HG02970 (cell line): ENCODE results near the gene RASL11B.

ENCODE experiments used
- ATAC-seq: cut with Tn5 transposase; IDR thresholded peaks from one replicate; pipeline ENCODE4 v1.9.1; 2021; ENCODE audit warnings: mild to moderate bottlenecking, moderate library complexity, moderate number of reproducible peaks; ENCODE audit not compliant: unreplicated experiment, low FRiP score

The RASL11B gene

DNA sequence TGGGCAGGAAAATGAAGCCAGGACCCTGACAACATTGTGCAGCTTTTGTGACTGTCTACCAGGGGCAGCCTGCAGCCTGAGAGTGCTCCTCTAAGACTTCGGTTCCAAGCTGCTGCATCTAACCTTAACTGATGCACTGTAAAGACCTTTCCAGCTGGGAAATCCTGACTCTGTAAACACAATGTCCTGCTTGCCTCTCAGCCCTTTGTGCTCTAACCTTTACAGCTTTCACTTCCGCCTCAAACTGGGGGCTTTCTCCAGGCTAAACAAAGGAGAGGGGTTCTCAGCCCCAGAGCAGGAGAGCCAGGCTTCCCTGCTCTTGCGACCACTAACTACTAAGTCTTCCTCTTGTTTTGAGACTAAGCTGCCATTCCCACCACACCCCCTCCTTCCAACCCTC is 19.3 kb upstream of the RASL11B start:
- no peak for ATAC-seq

DNA sequence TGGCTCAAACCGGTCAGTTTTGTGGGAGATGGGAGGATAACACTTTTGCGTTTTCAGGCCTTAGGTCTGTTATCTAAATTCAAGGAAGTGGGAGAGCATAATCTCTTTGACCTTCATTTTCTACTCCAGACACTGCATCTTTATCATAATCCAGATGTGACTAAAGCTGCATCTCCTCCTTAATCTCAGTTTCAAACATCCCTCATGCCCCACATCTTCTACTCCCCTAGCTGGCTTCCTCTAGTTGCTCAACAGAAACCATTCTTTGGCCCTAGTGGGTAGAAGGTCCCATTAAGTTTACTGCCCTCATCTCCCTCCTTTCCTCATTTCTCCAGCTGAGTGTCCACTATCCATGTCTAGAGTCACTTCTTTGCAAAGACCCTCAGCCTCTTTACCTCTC is 18.8 kb upstream of the RASL11B start:
- no peak for ATAC-seq

DNA sequence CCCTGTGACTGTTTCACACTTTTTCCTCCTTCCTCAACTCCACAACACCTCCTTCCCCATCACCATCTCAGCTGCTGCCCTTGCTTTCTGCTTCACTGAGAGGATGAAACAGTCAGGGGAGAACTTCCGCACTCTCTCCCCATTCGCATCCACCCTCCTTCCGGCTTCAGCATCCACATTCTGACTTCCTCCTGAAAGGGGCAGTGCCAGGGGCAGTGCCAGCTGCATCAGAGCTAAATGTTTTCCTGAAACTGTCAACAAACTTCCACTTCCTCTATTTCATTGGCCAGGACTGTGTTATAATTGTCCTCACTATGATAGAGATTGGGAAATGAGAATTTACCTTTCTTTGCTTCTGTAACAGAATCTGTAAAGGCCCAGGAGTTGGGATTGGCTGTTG is 18.2 kb upstream of the RASL11B start:
- ATAC-seq = no peak

DNA sequence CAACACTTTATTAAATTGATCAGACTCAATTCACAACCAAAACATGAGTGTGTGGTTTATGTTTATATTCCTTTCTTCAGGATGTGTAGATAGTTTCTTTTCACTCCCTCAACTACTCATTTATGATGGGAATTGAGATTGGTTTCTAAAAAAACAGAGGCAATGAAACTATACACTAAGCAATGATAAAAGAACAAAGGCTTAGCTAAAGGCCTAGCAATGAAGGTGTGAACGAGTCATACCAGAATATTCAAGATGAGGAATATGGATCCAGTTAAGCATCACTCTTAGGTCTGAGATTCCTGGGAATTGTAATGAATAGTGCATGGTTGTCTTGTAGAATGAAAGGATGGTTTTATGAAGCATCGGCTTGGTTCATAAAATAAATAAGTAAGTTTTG is 17.5 kb upstream of the RASL11B start:
- no peak for ATAC-seq

DNA sequence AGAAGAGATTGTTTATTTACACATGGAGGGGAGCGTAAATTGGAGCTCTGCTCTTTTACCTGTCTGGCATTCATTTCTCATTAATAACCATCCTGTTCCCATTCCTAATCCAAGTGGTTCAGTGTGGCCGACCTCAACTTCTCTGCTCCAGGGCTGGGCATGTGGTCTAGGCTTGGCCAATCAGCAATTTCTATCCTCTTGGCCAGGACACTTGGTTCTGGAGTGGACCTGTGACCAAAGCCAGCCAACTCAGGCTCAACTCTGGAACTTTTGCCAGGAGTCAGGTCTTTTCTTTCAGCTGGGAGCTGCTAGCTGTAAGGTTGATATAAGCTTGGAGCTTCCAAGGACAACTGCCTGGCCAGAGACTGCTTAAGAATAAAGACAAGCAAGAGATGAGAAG is 15.6 kb upstream of the RASL11B start:
- no peak for ATAC-seq

DNA sequence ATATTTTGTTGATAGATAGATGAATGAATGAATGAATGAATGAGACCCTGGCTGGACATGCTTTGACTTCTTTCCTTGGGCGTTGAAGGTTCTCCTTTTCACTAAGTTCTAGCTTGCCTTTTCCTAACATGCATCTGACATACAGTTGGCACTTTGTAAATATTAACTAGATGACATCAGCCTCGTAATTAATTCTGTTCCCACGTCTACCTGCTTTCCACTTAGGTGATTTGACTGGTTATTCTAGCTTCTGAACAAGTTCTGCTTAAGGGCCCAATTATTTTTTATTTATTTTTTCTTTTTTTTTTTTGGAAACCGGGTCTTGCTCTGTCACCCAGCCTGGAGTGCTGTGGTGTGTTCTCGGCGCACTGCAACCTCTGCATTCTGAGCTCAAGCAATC is 13.9 kb upstream of the RASL11B start:
- ATAC-seq = no peak

DNA sequence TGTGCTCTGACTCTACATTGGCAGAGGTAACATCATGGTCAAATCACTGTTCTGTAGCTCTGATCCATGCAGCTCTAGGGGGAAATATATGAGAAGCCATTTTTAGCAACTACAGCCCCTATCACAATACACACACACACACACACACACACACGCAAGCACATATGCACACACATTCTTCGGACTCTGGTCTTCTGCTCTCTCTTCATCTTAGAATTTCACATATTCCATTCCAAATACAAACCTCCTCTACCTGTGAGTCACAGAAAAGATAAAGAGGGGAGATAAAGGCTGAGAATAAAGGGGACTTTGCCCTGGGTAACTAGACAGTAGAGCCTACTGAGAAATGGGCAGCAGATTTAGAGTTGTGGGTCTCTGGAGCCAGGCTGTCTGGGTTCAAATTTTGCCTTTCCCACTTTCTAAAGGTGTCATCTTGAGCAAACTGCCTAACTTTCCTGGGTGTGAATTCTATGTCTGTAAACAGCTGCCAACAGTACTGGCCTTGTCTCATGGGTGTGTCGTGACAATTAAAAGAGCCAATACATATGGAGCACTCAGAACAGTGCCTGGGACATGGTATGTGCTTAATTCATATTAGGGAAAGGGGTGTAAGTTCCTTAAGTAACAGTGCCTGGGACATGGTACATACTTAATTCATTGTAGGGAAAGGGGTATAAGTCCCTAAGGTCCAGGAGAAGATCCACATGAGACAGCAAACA is 11.6 kb upstream of the RASL11B start:
- ATAC-seq = no peak

DNA sequence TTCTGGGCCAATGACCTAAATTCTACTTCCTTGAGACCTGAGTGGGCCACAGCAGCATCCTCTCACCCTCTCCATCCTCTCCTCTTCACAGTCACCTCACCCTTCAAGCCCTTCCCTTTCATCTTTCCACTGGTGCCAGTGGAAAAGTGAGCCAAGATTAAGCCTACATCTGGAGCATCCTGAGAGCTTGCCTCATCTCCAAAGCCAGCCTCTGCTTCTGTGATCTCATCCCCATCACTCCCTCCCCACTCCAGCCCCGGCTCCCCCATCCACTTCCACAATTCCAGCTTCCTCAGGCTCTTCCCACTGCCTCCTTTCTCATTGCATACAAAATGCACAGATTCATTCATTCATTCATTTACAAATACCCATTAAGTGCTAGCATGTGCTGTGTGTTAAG is 10.1 kb upstream of the RASL11B start:
- ATAC-seq = no peak

DNA sequence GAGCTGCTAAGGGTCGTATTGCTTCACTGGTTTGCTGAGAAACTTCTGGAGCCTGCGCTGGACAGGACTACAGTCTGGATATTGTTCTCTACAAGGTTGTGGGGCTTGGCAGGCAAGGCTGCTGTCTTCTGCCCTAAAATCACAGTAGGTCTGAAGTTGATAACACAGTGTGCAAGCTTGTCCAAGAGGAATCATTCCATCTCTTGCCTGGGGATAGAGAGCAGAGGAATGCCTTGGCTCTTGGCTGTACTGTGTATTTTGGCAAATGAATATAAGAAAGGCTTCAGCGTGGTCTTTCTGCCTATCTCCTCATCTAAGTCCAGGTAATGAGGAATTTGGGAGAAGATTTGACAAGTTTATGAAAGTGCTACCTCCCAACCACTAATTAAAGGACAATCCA is 9.4 kb upstream of the RASL11B start:
- ATAC-seq = no peak

DNA sequence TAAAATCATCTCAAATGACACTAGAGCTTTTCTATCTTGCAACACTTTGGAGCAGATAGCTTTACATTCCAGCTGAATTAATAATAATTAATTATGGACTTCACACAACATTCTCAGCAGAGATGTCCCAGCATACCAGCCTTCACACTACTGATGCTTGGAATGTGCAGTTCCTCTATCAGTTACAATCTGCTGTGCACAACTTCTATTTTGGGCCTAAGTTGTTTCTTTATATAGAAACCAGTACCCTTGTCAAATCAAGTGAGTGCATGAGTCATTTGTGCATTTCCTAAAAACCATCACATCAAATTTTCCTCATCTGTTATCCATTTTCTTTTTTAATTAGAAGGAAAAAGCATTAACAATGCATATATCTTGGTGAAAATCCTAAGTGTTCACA is 8.8 kb upstream of the RASL11B start:
- no peak for ATAC-seq

DNA sequence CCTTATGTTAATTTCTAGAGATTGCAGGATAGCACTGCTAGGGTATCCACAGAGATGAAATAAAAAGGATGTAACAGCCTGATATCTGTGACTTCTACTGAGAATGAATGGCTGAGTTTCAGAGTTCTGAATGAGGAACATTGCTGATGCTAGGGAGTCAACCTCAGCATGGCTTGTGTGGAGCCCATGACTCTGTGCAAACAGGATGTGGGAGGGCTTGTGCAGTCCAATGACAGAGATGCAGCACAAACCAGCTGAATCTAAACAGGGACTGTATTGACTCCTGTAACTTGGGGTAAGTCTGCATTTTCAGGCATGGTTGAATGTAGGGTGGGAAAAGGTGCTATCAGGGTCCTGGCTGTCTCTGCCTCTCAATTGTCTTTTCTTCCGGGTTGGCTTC is 5.3 kb upstream of the RASL11B start:
- no peak for ATAC-seq

DNA sequence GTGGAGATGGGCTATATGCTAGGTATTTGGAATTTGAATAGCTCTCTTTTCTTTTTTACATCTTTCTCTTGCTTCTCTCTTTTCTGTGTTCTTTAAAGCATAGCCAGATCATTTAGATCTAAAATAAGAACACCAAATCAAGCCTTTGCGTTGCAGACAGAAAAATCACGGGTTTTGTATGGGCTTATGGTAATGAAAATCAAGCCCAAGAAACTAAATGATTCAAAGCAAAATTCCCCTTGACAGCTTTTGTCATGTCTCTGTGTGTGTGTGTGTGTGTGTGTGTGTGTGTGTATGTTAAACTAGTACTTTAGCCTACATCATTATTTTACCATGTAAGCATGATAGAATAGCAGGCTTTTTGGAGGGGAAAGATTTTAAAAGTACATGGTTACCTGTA is 1.8 kb upstream of the RASL11B start:
- ATAC-seq = no peak

DNA sequence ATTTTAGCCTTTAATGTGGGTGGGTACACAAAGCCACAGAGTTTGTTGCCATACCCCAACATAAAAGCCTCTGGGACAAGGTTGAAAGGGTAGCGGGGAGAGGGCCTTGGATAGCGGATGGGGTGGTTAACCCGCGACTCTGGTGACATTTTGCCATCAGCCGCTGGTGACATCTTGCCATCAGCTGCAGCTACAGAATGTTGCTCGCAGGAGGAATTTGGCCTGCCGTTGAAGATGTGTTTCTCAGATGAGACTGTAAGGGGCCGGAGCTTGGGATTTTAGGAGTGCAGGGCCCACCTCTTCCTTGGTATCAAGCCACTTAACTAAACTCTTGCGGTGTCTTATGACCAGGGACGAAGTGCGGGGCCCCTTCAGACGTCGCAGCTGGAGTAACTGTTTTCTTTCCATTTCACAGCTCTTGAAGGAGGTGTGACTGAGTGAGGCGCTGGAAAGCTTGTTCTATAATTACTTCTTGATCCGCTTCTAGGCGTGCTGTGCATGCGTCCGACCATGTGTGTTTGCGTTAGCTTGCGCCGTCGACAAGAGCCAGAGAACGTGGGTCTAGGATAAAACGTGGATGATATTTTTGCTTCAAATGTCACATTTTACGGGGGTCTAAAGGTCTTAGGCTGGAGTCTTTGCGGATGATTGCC is 820 bp upstream of the RASL11B start:
- no peak for ATAC-seq

DNA sequence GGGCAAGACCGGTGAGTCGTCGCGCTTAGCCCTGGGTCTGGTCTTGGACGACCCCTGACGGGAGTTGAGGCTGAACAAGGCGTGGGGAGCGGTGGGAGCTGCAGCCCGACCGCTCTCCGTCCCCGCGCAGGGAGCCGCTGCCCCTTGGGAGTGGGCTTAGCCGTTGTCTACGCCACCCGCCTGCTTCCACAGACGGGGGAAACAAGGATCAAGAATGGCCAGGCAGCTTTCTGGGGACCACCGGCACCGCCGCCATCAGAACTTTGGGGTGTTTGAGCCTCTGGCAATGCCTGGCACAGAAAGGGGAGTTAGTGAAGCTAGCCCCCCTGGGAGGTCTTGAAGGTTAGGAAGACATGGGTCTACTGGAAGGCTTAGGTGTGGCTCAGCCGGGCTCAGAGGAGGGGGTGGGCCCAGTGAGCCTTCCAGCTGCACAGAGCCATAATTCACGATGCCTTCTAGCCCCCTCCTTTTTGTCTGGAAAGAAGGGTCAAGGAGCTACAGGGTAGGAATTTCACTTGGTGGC is 583 bp downstream of the RASL11B start:
- no peak for ATAC-seq

DNA sequence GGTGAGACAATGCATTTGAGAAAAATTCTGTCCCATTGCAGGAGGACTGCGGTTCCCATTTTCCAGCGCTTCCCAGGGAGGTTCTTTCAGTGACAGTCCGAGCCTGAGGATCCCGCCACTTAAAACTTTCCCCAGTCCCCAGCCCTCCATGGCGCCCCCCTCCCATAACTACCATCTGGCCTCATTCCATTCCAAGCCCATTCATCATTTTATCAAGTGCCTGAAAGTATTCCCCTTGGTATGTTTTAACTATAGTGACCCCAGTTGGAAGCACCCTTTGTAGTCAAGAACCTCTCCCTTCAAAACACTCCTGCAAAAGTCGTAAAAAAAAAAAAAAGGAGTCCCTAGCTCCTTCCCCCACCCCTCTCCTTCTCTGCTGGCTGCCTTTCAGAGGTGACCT is 1.2 kb downstream of the RASL11B start:
- no peak for ATAC-seq

DNA sequence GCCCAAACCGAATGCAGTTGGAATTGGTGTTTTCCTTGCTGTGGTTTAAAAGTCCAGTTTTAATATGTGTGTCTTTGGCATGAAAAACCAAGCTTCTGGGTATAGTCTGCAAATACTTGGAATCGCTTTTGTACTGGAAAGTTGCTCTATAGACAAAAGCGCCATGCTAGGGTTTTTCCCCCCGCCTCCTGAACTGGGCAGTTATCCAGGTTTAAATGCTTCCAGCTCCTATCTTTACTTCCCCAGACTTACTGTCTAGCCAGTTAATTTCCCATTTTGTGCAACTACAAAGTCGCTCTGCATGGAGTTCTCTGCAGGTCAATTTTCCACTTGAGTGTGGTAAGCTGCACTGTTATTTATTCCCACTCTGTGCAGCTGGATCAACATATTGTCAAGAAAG is 2.7 kb downstream of the RASL11B start:
- no peak for ATAC-seq

DNA sequence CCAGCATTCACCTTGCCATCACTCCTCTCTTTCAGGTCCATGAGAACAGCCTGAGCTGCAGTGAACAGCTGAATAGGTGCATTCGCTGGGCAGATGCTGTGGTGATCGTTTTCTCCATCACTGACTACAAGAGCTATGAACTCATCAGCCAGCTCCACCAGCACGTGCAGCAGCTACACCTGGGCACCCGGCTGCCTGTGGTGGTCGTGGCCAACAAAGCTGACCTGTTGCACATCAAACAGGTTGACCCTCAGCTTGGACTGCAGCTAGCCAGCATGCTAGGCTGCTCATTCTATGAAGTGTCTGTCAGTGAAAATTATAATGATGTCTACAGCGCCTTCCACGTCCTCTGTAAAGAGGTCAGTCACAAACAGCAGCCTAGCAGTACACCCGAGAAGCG is 3.2 kb downstream of the RASL11B start:
- ATAC-seq = no peak

DNA sequence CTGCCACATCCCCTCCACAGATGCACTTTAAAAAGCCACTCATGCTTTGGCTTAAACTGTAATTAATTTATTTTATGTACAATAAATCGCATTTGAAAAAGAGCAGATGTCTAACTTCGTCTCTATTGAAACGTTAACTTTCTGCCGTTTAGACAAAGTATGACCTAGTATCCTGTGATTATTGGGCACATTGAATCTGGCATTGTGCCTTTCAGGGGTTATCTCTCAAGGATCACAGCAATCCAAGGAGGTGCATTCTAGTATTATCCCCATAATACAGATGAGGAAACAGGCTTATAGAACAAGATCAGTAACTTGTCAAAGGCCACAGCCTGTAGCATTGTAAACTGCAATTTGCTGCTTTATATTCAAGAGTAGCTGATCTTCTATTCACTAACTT is 4.6 kb downstream of the RASL11B start:
- ATAC-seq = no peak

DNA sequence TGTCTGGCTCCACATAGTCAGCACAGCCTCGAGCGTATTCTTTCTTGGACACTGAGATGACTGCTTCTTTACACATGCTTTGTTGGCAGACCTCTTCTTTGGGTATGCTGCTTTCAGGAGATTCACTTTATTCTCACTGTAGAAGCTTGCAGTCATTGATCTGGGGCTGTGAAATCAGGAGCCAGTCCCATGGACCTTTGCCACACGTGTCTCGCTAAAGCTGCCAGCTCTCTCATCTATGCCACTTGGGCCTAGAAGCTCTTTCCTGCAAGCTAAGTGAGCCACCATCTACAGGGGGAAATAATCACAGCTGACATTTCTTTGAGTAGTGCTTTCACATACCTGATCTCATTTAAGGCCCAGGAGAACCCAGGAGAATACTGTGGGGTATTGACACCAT is 5.0 kb downstream of the RASL11B start:
- no peak for ATAC-seq

DNA sequence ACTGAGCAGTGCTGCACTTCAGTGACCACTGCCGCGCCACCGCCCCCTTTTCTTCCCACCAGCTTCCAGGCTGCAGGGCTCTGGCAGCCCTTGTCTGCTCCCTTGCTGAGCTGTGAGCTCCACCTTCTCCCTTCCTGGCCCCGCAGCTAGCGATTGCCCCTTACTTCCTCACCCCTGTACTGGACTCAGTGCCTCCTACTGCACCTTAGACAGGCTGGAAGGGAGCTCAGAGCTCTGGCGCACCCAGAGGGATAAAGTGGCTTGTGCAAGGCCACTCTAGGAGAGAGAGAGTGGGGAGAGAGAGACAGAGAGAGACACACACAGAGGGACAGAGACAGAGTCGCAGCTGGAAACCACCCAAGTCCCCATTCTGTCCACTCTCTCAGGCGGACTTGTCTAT is 6.0 kb downstream of the RASL11B start:
- no peak for ATAC-seq

DNA sequence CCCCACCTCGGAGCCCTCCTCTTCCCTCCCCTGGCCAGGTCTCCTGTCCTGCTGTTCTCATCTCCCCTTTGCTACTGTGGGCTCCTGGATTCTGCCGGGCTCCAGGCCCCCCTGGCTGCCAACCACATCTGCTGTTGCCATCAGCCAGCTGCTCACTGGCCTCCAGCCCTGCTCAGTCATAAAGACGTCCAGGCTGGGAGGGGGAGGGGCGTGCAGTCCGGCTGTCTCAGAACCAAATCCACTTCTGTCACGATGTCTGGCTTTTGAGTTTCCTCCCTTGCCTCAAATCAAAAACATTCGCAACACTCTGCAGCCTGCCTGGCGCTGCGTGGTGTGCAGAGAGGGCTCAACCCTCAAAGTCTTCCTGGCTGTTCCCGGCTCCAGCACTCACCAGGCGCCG is 7.1 kb downstream of the RASL11B start:
- no peak for ATAC-seq

DNA sequence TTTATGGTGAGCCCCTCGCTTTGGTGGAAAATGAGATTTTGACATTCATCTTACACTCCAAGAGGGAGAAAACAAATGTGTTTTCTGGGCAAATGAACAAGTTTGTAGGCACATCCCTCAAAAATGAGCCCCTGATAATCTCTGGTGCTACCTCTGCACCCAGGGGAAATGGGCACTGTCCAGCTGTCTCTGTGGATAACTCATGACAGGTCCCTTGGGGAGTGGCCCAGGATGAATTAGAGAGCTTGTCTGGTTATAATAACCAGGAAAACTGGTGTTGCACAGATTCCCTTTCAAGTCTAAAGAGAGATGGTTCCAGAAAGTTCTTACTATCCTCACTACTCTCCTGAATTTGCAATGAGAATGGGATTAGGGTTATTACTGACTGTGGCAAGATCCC is 7.5 kb downstream of the RASL11B start:
- ATAC-seq = no peak
